Lower leg skin (tissue), 3 donors: ENCODE data around the gene RNASE9.

Experiments used
- CTCF ChIP-seq, 3 donors: fragments of 450-650 bp; IDR thresholded peaks; one replicate each; pipeline ENCODE4 v1.5.1; 2016; ENCODE audit warnings: antibody characterized with exemption in 3 of 3, mild to moderate bottlenecking in 3 of 3, moderate library complexity in 2 of 3
- POLR2A ChIP-seq, 2 donors: fragments of 450-650 bp; IDR thresholded peaks; one replicate each; pipeline ENCODE4 v1.6.1; 2016 to 2017; ENCODE audit warnings: antibody characterized with exemption in 2 of 2, mild to moderate bottlenecking in 1 of 2, moderate library complexity in 1 of 2

- TF ChIP-seq CTCF (IDR thresholded peaks at IDR 0.05) (no peak), POLR2A (IDR thresholded peaks at IDR 0.05) (no peak)
Measured at GRCh38 chr14:20608383-20609110, 47.7 kb upstream of the RNASE9 start.
